HepG2 (cell line): Measurements from ENCODE around the gene RASSF8. TPM values are rescaled to one million over a fixed set of nuclear protein-coding genes. Genes with fewer than 3 reads are reported as not detected.

Experiments used
- ATAC-seq: fragments of 200-7000 bp; cut with Tn5 transposase; 3 replicates; pipeline ENCODE4 v1.9.1; 2020; ENCODE audit warnings: mild to moderate bottlenecking, moderate library complexity
- BruUV-seq: library from RNA; stranded (reverse); fragments of 400-500 nt; replicated peaks from 2 replicates; lab custom pipeline; 2021; lab: Mats Ljungman, UMichigan
- CTCF ChIA-PET: fragments of 300-600 bp; formaldehyde crosslinking; extraction: SDS; loops from one replicate; lab custom pipeline; 2021; ENCODE audit warnings: low total read pairs, inconsistent platforms, low intra/inter-chr PET ratio; lab: Yijun Ruan, JAX
- POLR2A ChIA-PET: fragments of 350-600 bp; sonication (Branson Sonifier 250); formaldehyde crosslinking; loops from one replicate; lab custom pipeline; 2020; ENCODE audit warnings: antibody characterized with exemption, inconsistent platforms; lab: Yijun Ruan, JAX
- DNase-seq: peaks from one replicate; pipeline ENCODE4 v3.0.0-alpha.2; 2015; ENCODE audit warnings: low spot score
- FAIRE-seq: peaks from 3 replicates; lab custom pipeline; 2011; peaks lifted over from hg19 to GRCh38; lab: Jason Lieb, UNC
- H2AFZ ChIP-seq: one replicate; pipeline ENCODE4 v1.6.1; 2011; ENCODE audit warnings: low read length, inconsistent platforms
- H3K27ac ChIP-seq: fragments of 300-600 bp; 3 replicates; pipeline ENCODE4 v1.8.0; 2011; ENCODE audit warnings: mixed run types, mild to moderate bottlenecking, mixed read lengths, low read length, inconsistent platforms; ENCODE audit not compliant: insufficient read depth; ENCODE audit errors: extremely low read length
- H3K27me3 ChIP-seq, 2 experiments: fragments of 200-600 bp in 1 of 2; 2 replicates in 1 of 2; 3 replicates in 1 of 2; pipeline versions ENCODE4 v1.6.0 to v1.8.0; 2011; ENCODE audit warnings: low read length in 2 of 2, mild to moderate bottlenecking in 2 of 2, moderate library complexity in 2 of 2, inconsistent platforms in 1 of 2; ENCODE audit not compliant: insufficient read depth in 2 of 2, control insufficient read depth in 1 of 2
- H3K36me3 ChIP-seq, 2 experiments: fragments of 200-600 bp in 1 of 2; replicated peaks in 1 of 2; 2 replicates in 1 of 2; 3 replicates in 1 of 2; pipeline versions ENCODE4 v1.5.1 to v1.8.0; 2011; ENCODE audit warnings: low read length in 2 of 2, inconsistent platforms in 1 of 2; ENCODE audit not compliant: insufficient read depth in 2 of 2, control insufficient read depth in 1 of 2
- H3K4me1 ChIP-seq: 2 replicates; pipeline ENCODE4 v1.5.1; 2012; ENCODE audit warnings: low read length, inconsistent platforms; ENCODE audit not compliant: insufficient read depth
- H3K4me2 ChIP-seq: 2 replicates; pipeline ENCODE4 v1.6.0; 2011; ENCODE audit warnings: low read depth, low read length, inconsistent platforms
- H3K4me3 ChIP-seq, 3 experiments: fragments of 200-600 bp in 1 of 3; sonication (generic), shearing (Covaris generic) in 1 of 3; replicated peaks in 1 of 3; 2 replicates each; pipeline ENCODE4 v1.5.1; 2011 to 2016; ENCODE audit warnings: low read length in 3 of 3, inconsistent platforms in 2 of 3, low read depth in 2 of 3, mild to moderate bottlenecking in 2 of 3, control low read depth in 1 of 3, mixed read lengths in 1 of 3; ENCODE audit not compliant: insufficient read depth in 1 of 3
- H3K79me2 ChIP-seq: one replicate; pipeline ENCODE4 v1.6.1; 2011; ENCODE audit warnings: low read length, inconsistent platforms; ENCODE audit not compliant: insufficient read depth
- H3K9ac ChIP-seq: 2 replicates; pipeline ENCODE4 v1.6.0; 2011; ENCODE audit warnings: mild to moderate bottlenecking, low read depth, low read length, inconsistent platforms; ENCODE audit not compliant: insufficient read depth
- H3K9me3 ChIP-seq: 2 replicates; pipeline ENCODE4 v1.5.1; 2012; ENCODE audit warnings: mild to moderate bottlenecking, low read length
- H4K20me1 ChIP-seq: 2 replicates; pipeline ENCODE4 v1.6.0; 2011; ENCODE audit warnings: inconsistent platforms, mild to moderate bottlenecking, low read length, moderate library complexity; ENCODE audit not compliant: insufficient read depth
- BHLHE40 ChIP-seq: IDR thresholded peaks from 2 replicates; pipeline ENCODE4 v1.6.1; 2011; ENCODE audit warnings: low read length, improper control_type of control experiment
- CBX2 ChIP-seq, 2 experiments: fragments of 200-600 bp in 1 of 2; sonication (generic); formaldehyde crosslinking in 1 of 2; IDR thresholded peaks; 2 replicates each; pipeline versions ENCODE4 v1.7.0 to v1.8.1; 2018 to 2022; ENCODE audit warnings: low read depth in 2 of 2, low read length in 1 of 2, mild to moderate bottlenecking in 1 of 2, missing genetic modification reagents in 1 of 2
- GABPB1 ChIP-seq: IDR thresholded peaks from 2 replicates; pipeline ENCODE4 v1.6.1; 2016; ENCODE audit warnings: mild to moderate bottlenecking, missing genetic modification reagents, moderate library complexity, missing compliant biosample characterization
- MTF2 ChIP-seq: sonication (generic); formaldehyde crosslinking; IDR thresholded peaks from 2 replicates; pipeline ENCODE4 v1.5.0; 2020; ENCODE audit warnings: missing genetic modification reagents, borderline replicate concordance
- NFRKB ChIP-seq: fragments of 450-650 bp; IDR thresholded peaks from 2 replicates; pipeline ENCODE4 v1.6.1; 2017
- PHF21A ChIP-seq: sonication (generic); formaldehyde crosslinking; IDR thresholded peaks from 2 replicates; pipeline ENCODE4 v1.5.0; 2020; ENCODE audit warnings: mild to moderate bottlenecking, missing genetic modification reagents
- RAD51 ChIP-seq: fragments of 450-650 bp; IDR thresholded peaks from 2 replicates; pipeline ENCODE4 v1.6.1; 2016; ENCODE audit warnings: borderline replicate concordance
- TAF15 ChIP-seq: fragments of 200-400 bp; formaldehyde crosslinking; IDR thresholded peaks from one replicate; pipeline ENCODE4 v1.6.1; 2018; ENCODE audit warnings: mild to moderate bottlenecking, low read depth, low read length; ENCODE audit not compliant: poor library complexity, severe bottlenecking
- ZFYVE20 ChIP-seq: sonication (generic); formaldehyde crosslinking; IDR thresholded peaks from 2 replicates; pipeline ENCODE4 v1.8.0; 2023; ENCODE audit warnings: low read depth, mild to moderate bottlenecking, moderate library complexity, missing genetic modification reagents, borderline replicate concordance
- WGBS: methylation state at CpG from one replicate; pipeline ENCODE4 v1.1.6; 2017; ENCODE audit warnings: low lambda C conversion rate; 5-methylcytosine and 5-hydroxymethylcytosine counted together
- in situ Hi-C: cut with HindIII; loops from 2 replicates; pipeline ENCODE4 v1.10.0; 2017; ENCODE audit warnings: low pct_unique_long_range_greater_than_20kb; ENCODE audit not compliant: extremely low pct_ligation_motif_present
- intact Hi-C: fragments of 100-400 bp; cut with micrococcal nuclease; formaldehyde crosslinking; loops from one replicate; pipeline ENCODE4 v1.10.0; 2022; ENCODE audit not compliant: unreplicated experiment
- polyA plus RNA-seq, 8 experiments: library from polyadenylated mRNA; depleted of rRNA in 3 of 8; stranded (reverse) in 7 of 8; unstranded in 1 of 8; fragments of >200 nt; fragmentation: Illumina TruSeq in 4 of 8; extraction: Trizol in 4 of 8; gene quantifications; 2 replicates each; pipeline versions ENCODE4 v1.2.1 to v1.2.3, GENCODE V29; 2011 to 2016; ENCODE audit warnings: low read depth in 4 of 8, missing spikeins in 1 of 8, mixed read lengths in 1 of 8; ENCODE audit not compliant: insufficient read depth in 1 of 8
- total RNA-seq, 5 experiments: library from RNA; depleted of rRNA; stranded (reverse); fragments of >200 nt; fragmentation: Illumina TruSeq; extraction: Trizol; gene quantifications; 2 replicates each; pipeline ENCODE4 v1.2.3, GENCODE V29; 2016; ENCODE audit warnings: low read depth in 1 of 5
- TF ChIP-seq, protein P1 (sequence below): sonication (generic); formaldehyde crosslinking; IDR thresholded peaks from 2 replicates; pipeline ENCODE4 v1.9.0; 2022; ENCODE audit warnings: missing genetic modification reagents, mild to moderate bottlenecking, borderline replicate concordance
- TF ChIP-seq, protein P2 (sequence below), 2 experiments: sonication (generic) in 1 of 2; formaldehyde crosslinking in 1 of 2; IDR thresholded peaks; 2 replicates each; pipeline versions ENCODE4 v1.5.1 to v1.6.1; 2011 to 2020; ENCODE audit warnings: borderline replicate concordance in 1 of 2, low read depth in 1 of 2, low read length in 1 of 2, mild to moderate bottlenecking in 1 of 2, missing genetic modification reagents in 1 of 2, moderate library complexity in 1 of 2
- TF ChIP-seq, protein P3 (sequence below): IDR thresholded peaks from 2 replicates; pipeline ENCODE4 v1.6.1; 2016; ENCODE audit warnings: low read depth
- TF ChIP-seq, protein P4 (sequence below): sonication (generic); formaldehyde crosslinking; IDR thresholded peaks from 2 replicates; pipeline ENCODE4 v1.9.0; 2021; ENCODE audit warnings: missing genetic modification reagents, mild to moderate bottlenecking, borderline replicate concordance

RASSF8 gene
- total and polyA plus RNA-seq, 2 of the 13 experiments (the other 11 are each of a cell fraction or from before 2014, with no cell fraction given): 0.82 to 9.2 TPM

DNA sequence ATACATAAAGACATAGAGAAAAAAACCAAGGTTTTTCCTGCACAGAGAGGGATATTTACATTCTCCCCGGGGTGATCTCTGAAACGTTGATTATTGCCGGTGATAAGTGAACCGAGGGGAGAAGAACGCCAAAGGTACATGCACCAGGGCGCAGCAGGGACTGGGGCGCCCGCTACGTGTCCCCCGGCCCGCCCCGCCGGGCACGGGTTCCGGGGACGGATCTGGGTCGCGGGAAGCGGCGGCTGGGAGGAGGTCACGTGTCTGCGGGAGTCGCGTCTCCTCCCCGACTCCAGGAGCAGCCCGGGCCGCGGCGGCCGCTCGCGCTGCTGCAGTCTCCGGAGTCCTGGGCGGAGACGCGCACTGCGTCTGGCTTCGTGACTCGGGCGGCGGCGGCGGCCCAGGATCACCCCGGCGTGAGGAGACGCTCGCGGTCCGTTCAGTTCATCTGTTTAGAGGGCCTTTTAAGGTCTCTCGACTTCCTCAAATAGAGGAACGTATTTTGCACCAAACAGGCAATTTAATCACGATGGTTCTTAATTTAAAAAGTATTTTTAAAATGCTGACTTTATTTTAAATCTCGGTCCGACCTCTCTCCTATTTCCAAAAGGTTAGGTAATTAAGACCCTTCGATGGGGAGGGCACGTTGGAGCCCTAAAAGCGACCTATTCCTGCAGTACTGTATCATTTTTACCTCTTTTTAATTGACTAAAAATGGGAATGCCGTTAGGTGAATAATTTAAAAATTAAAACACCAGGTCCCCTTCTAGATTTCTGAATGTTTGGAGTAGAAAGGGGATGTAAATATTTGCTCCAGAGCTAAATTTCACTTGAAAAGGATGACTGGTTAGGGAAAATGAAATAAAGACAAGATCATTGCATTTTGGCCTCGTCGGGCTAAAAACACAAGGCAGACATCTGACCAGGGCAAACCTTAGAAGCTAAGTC, 168.1 kb downstream of the RASSF8 start:
- Histone ChIP-seq H3K9me3 (no peaks in the 10 kb centered on the region), H3K79me2 (no peaks in the 10 kb centered on the region), H4K20me1 (peaks cover 3% of the 10 kb centered on the region; the same call in 1 of the 2 replicates), H3K27me3 (peaks cover 20 to 74% of the 10 kb centered on the region in 2 experiments), H3K9ac (no peak overlapping the region), H3K36me3 (no peaks in the 10 kb centered on the region), H3K4me2 (peak overlapping the region; percentile 80), H3K4me3 (peak overlapping the region; percentile 39 to 66 (median 54)), H3K4me1 (peaks cover 20% of the 10 kb centered on the region), H3K27ac (no peak overlapping the region), H2AFZ (no peak overlapping the region)
- intact Hi-C loops: no loop called here
- no TSS peak for BruUV-seq
- in situ Hi-C loops: loop anchor here (10.0 kb wide), 1 partner anchor 188 kb away; no protein-coding TSS in a partner anchor
- POLR2A ChIA-PET: no interaction called here
- DNase-seq (peak; percentile 28), ATAC-seq (peak; percentile 76), FAIRE-seq (no peak)
- CTCF ChIA-PET: no interaction called here
- 8% methylated on average over 16 of the region's 60 CpGs for WGBS
- peak; percentile 22; the same call in 1 of the 2 replicates for TF ChIP-seq PHF21A
- peak; percentile 64; the same call in 1 of the 2 replicates for TF ChIP-seq MTF2 (CRISPR knock-in tag)
- TF ChIP-seq, protein P1, sequence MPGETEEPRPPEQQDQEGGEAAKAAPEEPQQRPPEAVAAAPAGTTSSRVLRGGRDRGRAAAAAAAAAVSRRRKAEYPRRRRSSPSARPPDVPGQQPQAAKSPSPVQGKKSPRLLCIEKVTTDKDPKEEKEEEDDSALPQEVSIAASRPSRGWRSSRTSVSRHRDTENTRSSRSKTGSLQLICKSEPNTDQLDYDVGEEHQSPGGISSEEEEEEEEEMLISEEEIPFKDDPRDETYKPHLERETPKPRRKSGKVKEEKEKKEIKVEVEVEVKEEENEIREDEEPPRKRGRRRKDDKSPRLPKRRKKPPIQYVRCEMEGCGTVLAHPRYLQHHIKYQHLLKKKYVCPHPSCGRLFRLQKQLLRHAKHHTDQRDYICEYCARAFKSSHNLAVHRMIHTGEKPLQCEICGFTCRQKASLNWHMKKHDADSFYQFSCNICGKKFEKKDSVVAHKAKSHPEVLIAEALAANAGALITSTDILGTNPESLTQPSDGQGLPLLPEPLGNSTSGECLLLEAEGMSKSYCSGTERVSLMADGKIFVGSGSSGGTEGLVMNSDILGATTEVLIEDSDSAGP: 0 out of 2 replicates have a peak, but pooled peaks have one; percentile 21
- TF ChIP-seq, protein P2, sequence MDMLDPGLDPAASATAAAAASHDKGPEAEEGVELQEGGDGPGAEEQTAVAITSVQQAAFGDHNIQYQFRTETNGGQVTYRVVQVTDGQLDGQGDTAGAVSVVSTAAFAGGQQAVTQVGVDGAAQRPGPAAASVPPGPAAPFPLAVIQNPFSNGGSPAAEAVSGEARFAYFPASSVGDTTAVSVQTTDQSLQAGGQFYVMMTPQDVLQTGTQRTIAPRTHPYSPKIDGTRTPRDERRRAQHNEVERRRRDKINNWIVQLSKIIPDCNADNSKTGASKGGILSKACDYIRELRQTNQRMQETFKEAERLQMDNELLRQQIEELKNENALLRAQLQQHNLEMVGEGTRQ (IDR thresholded peaks at IDR 0.05; ENCODE audit: low read depth, low read length): peak; percentile 38; the same call in 1 of the 2 replicates
- TF ChIP-seq, protein P2 (CRISPR knock-in tag; IDR thresholded peaks at IDR 0.05; ENCODE audit: borderline replicate concordance): no peak
- TF ChIP-seq, protein P3, sequence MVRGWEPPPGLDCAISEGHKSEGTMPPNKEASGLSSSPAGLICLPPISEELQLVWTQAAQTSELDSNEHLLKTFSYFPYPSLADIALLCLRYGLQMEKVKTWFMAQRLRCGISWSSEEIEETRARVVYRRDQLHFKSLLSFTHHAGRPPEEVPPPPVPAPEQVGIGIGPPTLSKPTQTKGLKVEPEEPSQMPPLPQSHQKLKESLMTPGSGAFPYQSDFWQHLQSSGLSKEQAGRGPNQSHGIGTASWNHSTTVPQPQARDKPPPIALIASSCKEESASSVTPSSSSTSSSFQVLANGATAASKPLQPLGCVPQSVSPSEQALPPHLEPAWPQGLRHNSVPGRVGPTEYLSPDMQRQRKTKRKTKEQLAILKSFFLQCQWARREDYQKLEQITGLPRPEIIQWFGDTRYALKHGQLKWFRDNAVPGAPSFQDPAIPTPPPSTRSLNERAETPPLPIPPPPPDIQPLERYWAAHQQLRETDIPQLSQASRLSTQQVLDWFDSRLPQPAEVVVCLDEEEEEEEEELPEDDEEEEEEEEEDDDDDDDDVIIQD (CRISPR knock-in tag): no peak
- peak; percentile 62; the same call in 1 of the 2 replicates for TF ChIP-seq GABPB1
- 0 out of 2 replicates have a peak, but pooled peaks have one; percentile 4 for TF ChIP-seq RAD51
- no peak for TF ChIP-seq TAF15
- no peak for TF ChIP-seq NFRKB
- TF ChIP-seq ZFYVE20 (CRISPR knock-in tag): no peak
- TF ChIP-seq BHLHE40: peak; percentile 12; the same call in 1 of the 2 replicates
- TF ChIP-seq CBX2 (IDR thresholded peaks at IDR 0.05; ENCODE audit: low read depth, low read length): peak; percentile 85
- no peak for TF ChIP-seq CBX2 (CRISPR knock-in tag; IDR thresholded peaks at IDR 0.05; ENCODE audit: low read depth)
- TF ChIP-seq, protein P4, sequence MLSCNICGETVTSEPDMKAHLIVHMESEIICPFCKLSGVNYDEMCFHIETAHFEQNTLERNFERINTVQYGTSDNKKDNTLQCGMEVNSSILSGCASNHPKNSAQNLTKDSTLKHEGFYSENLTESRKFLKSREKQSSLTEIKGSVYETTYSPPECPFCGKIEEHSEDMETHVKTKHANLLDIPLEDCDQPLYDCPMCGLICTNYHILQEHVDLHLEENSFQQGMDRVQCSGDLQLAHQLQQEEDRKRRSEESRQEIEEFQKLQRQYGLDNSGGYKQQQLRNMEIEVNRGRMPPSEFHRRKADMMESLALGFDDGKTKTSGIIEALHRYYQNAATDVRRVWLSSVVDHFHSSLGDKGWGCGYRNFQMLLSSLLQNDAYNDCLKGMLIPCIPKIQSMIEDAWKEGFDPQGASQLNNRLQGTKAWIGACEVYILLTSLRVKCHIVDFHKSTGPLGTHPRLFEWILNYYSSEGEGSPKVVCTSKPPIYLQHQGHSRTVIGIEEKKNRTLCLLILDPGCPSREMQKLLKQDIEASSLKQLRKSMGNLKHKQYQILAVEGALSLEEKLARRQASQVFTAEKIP (CRISPR knock-in tag): no peak
